CD8-positive, alpha-beta memory T cell (primary cell): ENCODE data around the gene MSH3. TPM values are rescaled to one million over a fixed set of nuclear protein-coding genes. Genes with fewer than 3 reads are reported as not detected.
"Not testable (repeated sequence)": the region's sequence is repeated elsewhere in the genome, so short reads cannot be mapped to it uniquely, and the experiment has no call there.

Experiments
- CTCF ChIA-PET: fragments of 350-600 bp; sonication (Branson Sonifier 250); formaldehyde crosslinking; loops from one replicate; lab custom pipeline; 2021; ENCODE audit warnings: antibody characterized with exemption; lab: Charles Lee
- POLR2A ChIA-PET: fragments of 350-600 bp; sonication (Branson Sonifier 250); formaldehyde crosslinking; loops from one replicate; lab custom pipeline; 2021; ENCODE audit warnings: antibody characterized with exemption; lab: Charles Lee
- DNase-seq, 5 donors: peaks; one replicate each; pipeline versions ENCODE4 v3.0.0 to v3.0.0-alpha.2; 2020 to 2022; ENCODE audit warnings: mixed read lengths in 1 of 5
- H3K27ac ChIP-seq: one replicate; pipeline ENCODE4 v1.7.0; 2013; ENCODE audit warnings: low read depth, mild to moderate bottlenecking, low read length, moderate library complexity
- H3K27me3 ChIP-seq: 2 replicates; pipeline ENCODE4 v1.7.0; 2013; ENCODE audit warnings: low read length, mild to moderate bottlenecking; ENCODE audit not compliant: insufficient read depth, poor library complexity, severe bottlenecking
- H3K36me3 ChIP-seq: 2 replicates; pipeline ENCODE4 v1.7.0; 2013; ENCODE audit warnings: mild to moderate bottlenecking, low read length, moderate library complexity; ENCODE audit not compliant: insufficient read depth
- H3K4me1 ChIP-seq: 2 replicates; pipeline ENCODE4 v1.7.0; 2013; ENCODE audit warnings: mild to moderate bottlenecking, low read length, moderate library complexity; ENCODE audit not compliant: insufficient read depth
- H3K4me3 ChIP-seq: 2 replicates; pipeline ENCODE4 v1.7.0; 2013; ENCODE audit warnings: mild to moderate bottlenecking, low read length
- H3K9me3 ChIP-seq: 2 replicates; pipeline ENCODE4 v1.7.0; 2013; ENCODE audit warnings: mild to moderate bottlenecking, low read length
- H3K27ac Mint-ChIP-seq, 8 donors: one replicate each; pipeline ENCODE4 v1.8.0; 2020 to 2021; ENCODE audit warnings: mixed read lengths in 8 of 8, mild to moderate bottlenecking in 6 of 8, inconsistent platforms in 3 of 8, moderate library complexity in 3 of 8
- H3K27me3 Mint-ChIP-seq, 2 donors: one replicate each; pipeline ENCODE4 v1.8.0; 2020 to 2021; ENCODE audit warnings: mixed read lengths in 2 of 2, mild to moderate bottlenecking in 1 of 2, moderate library complexity in 1 of 2
- H3K36me3 Mint-ChIP-seq, 3 donors: one replicate each; pipeline ENCODE4 v1.8.0; 2020 to 2021; ENCODE audit warnings: mixed read lengths in 3 of 3, inconsistent platforms in 1 of 3, mild to moderate bottlenecking in 1 of 3
- H3K4me1 Mint-ChIP-seq, 3 donors: one replicate each; pipeline ENCODE4 v1.8.0; 2020 to 2021; ENCODE audit warnings: mixed read lengths in 3 of 3, inconsistent platforms in 1 of 3, mild to moderate bottlenecking in 1 of 3
- H3K4me3 Mint-ChIP-seq, 7 donors: one replicate each; pipeline ENCODE4 v1.8.0; 2020 to 2021; ENCODE audit warnings: mixed read lengths in 7 of 7, mild to moderate bottlenecking in 6 of 7, moderate library complexity in 4 of 7, inconsistent platforms in 2 of 7
- H3K9me3 Mint-ChIP-seq, 5 donors: one replicate each; pipeline ENCODE4 v1.8.0; 2020 to 2022; ENCODE audit warnings: mixed read lengths in 5 of 5, mild to moderate bottlenecking in 3 of 5, moderate library complexity in 2 of 5, inconsistent platforms in 1 of 5
- polyA plus RNA-seq: library from polyadenylated mRNA; unstranded; fragments of 300-500 nt; fragmentation: Illumina TruSeq; gene quantifications from one replicate; pipeline ENCODE4 v1.2.3, GENCODE V29; 2021
- total RNA-seq, 2 experiments: library from RNA; stranded (reverse); gene quantifications; one replicate each; pipeline ENCODE4 v1.2.3, GENCODE V29; 2021

MSH3 gene
- total and polyA plus RNA-seq, 3 experiments from 2014 or later = 13.1 to 19.8 (median 19.2) TPM

DNA sequence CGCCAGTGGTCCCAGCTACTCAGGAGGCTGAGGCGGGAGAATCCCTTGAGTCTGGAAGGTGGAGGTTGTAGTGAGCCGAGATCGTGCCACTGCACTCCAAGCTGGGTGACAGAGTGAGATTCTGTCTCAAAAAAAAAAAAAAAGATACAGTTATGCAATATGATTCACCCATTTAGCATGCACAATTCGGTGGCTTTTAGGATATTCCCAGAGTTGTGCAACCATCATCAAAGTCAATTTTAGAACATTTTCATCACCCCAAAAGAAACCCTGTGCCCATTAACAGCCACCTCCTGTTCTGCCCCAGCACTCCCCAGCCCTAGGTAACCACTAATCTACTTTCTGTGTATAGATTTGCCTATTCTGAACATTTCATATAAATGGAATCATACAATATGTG is 4.7 kb downstream of the MSH3 start:
- no peaks in the 10 kb centered on the region for H3K9me3 ChIP-seq
- no peak overlapping the region for H3K27ac ChIP-seq
- Mint-ChIP-seq H3K4me3 (no peak overlapping the region), H3K4me1 (peaks cover 21 to 27% (median 27%) of the 10 kb centered on the region in 3 donors), H3K36me3 (peaks cover 27 to 64% (median 30%) of the 10 kb centered on the region in 3 donors), H3K9me3 (no peaks in the 10 kb centered on the region), H3K27me3 (no peaks in the 10 kb centered on the region), H3K27ac (no peak overlapping the region)
- no peak overlapping the region for H3K4me3 ChIP-seq
- H3K27me3 ChIP-seq = no peaks in the 10 kb centered on the region
- no peak for DNase-seq
- ChIA-PET CTCF (no interaction called here), POLR2A (no interaction called here)
- peaks cover 15% of the 10 kb centered on the region for H3K36me3 ChIP-seq
- H3K4me1 ChIP-seq = peaks cover 17% of the 10 kb centered on the region

DNA sequence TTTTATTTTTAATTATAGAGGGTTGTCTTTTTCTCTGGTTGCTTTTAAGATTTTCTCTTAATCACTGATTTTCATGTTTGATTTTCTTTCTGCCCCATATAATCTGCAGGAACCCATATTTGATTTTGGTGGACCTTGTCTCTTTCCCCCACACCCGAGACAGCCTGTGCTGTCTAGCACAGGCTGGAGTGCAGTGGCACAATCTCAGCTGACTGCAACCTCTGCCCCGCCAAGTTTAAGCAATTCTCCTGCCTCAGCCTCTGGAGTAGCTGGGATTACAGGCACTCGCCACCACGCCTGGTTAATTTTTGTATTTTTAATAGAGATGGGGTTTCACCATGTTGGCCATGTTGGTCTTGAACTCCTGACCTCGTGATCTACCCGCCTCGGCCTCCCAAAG is 6.2 kb downstream of the MSH3 start:
- H3K4me1 ChIP-seq, H3K9me3 ChIP-seq, H3K4me3 Mint-ChIP-seq, H3K9me3 Mint-ChIP-seq, H3K4me3 ChIP-seq, H3K27me3 ChIP-seq, POLR2A ChIA-PET, H3K27me3 Mint-ChIP-seq, DNase-seq, H3K27ac ChIP-seq: not testable (repeated sequence)
- Mint-ChIP-seq H3K4me1 (peaks cover 15 to 32% (median 28%) of the 10 kb centered on the region in 3 donors), H3K36me3 (peaks cover 27 to 76% (median 33%) of the 10 kb centered on the region in 3 donors), H3K27ac (peak overlapping the region in 1 of 8 donors; percentile 21)
- CTCF ChIA-PET = interaction anchor here (1.1 kb wide), 1 partner anchor 9 kb away, joined by 3 read pairs; no protein-coding TSS in a partner anchor
- peaks cover 21% of the 10 kb centered on the region for H3K36me3 ChIP-seq

DNA sequence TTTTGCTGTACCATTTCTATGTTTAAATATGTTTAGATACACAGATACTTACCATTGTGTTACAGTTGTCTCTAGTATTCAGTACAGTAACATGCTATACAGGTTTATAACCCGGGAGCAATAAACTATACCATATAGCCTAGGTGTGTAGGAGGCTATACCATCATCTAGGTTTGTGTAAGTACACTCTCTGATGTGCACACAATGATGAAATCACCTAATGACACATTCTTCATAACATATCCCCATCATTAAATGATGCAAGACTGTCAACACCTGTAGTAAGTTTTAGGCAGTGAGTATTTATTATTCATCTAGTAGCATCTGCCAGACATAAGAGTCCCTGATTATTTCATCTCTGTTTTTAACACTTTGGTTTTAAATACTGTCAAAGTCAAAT is 7.7 kb downstream of the MSH3 start:
- peaks cover 16% of the 10 kb centered on the region for H3K36me3 ChIP-seq

DNA sequence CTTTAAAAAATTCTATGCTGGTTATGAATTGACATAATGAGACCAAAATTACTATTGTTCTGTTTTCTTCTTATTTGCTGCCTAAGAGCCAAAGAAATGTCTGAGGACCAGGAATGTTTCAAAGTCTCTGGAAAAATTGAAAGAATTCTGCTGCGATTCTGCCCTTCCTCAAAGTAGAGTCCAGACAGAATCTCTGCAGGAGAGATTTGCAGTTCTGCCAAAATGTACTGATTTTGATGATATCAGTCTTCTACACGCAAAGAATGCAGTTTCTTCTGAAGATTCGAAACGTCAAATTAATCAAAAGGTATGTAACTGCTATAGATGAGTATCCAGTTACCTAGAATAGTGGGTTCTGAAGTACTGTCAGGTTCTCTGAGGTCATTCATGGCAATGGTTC is 10.6 kb downstream of the MSH3 start:
- Histone ChIP-seq H3K4me3 (no peak overlapping the region), H3K36me3 (peaks cover 9% of the 10 kb centered on the region), H3K27me3 (no peaks in the 10 kb centered on the region), H3K27ac (no peak overlapping the region), H3K4me1 (no peaks in the 10 kb centered on the region), H3K9me3 (no peaks in the 10 kb centered on the region)
- Mint-ChIP-seq H3K27ac (no peak overlapping the region), H3K4me3 (no peak overlapping the region), H3K9me3 (no peaks in the 10 kb centered on the region), H3K4me1 (peaks cover 13 to 28% (median 22%) of the 10 kb centered on the region in 3 donors), H3K27me3 (no peaks in the 10 kb centered on the region), H3K36me3 (peaks cover 9 to 77% (median 24%) of the 10 kb centered on the region in 3 donors)
- ChIA-PET CTCF (no interaction called here), POLR2A (no interaction called here)
- DNase-seq = no peak

More for the DNA sequence above, 7.7 kb downstream of the MSH3 start:
- no peak for DNase-seq
- H3K27me3 ChIP-seq = no peaks in the 10 kb centered on the region
- peaks cover 23 to 81% (median 39%) of the 10 kb centered on the region in 3 donors for H3K36me3 Mint-ChIP-seq
- ChIA-PET CTCF (no interaction called here), POLR2A (interaction anchor here (0.6 kb wide), 1 partner anchor 561 kb away, joined by 3 read pairs; no protein-coding TSS in a partner anchor)
- no peak overlapping the region for H3K27ac ChIP-seq
- no peaks in the 10 kb centered on the region for H3K4me1 ChIP-seq
- H3K27ac Mint-ChIP-seq = no peak overlapping the region
- no peaks in the 10 kb centered on the region for H3K9me3 Mint-ChIP-seq
- no peaks in the 10 kb centered on the region for H3K9me3 ChIP-seq
- H3K4me3 Mint-ChIP-seq = no peak overlapping the region
- no peak overlapping the region for H3K4me3 ChIP-seq
- peaks cover 10 to 28% (median 17%) of the 10 kb centered on the region in 3 donors for H3K4me1 Mint-ChIP-seq
- H3K27me3 Mint-ChIP-seq = no peaks in the 10 kb centered on the region

DNA sequence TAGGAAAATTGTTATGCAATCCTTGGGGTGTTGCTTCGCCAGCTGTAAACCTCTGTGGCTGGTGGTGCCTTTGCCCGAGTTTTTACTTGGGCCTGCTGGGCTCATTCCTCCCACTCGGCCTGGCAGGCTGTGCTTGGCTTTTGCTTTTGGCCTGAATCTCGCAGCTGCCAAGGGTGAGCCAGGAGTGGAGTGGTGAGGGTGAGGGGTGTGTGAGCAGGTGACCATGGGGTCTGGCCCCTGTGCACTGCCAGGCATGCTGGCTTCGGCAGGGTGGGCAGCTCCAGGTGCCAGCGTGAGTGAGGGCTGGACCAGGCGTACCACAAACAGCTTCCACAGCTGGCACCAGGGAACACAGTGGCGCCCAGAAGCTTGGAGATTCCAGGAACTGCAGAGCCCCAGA is 12.9 kb downstream of the MSH3 start:
- CTCF ChIA-PET = interaction anchor here (1.2 kb wide), 1 partner anchor 293 kb away, joined by 3 read pairs; no protein-coding TSS in a partner anchor
- no peaks in the 10 kb centered on the region for H3K4me1 ChIP-seq
- no peak overlapping the region for H3K27ac ChIP-seq
- H3K9me3 ChIP-seq = no peaks in the 10 kb centered on the region
- H3K36me3 ChIP-seq = peaks cover 6% of the 10 kb centered on the region
- Mint-ChIP-seq H3K9me3 (no peaks in the 10 kb centered on the region), H3K27ac (no peak overlapping the region), H3K4me3 (no peak overlapping the region), H3K36me3 (peaks cover 4 to 75% (median 18%) of the 10 kb centered on the region in 3 donors), H3K4me1 (peaks cover 10 to 35% (median 22%) of the 10 kb centered on the region in 3 donors), H3K27me3 (no peaks in the 10 kb centered on the region)
- H3K27me3 ChIP-seq = no peaks in the 10 kb centered on the region
- DNase-seq = no peak
- POLR2A ChIA-PET = no interaction called here
- no peak overlapping the region for H3K4me3 ChIP-seq

DNA sequence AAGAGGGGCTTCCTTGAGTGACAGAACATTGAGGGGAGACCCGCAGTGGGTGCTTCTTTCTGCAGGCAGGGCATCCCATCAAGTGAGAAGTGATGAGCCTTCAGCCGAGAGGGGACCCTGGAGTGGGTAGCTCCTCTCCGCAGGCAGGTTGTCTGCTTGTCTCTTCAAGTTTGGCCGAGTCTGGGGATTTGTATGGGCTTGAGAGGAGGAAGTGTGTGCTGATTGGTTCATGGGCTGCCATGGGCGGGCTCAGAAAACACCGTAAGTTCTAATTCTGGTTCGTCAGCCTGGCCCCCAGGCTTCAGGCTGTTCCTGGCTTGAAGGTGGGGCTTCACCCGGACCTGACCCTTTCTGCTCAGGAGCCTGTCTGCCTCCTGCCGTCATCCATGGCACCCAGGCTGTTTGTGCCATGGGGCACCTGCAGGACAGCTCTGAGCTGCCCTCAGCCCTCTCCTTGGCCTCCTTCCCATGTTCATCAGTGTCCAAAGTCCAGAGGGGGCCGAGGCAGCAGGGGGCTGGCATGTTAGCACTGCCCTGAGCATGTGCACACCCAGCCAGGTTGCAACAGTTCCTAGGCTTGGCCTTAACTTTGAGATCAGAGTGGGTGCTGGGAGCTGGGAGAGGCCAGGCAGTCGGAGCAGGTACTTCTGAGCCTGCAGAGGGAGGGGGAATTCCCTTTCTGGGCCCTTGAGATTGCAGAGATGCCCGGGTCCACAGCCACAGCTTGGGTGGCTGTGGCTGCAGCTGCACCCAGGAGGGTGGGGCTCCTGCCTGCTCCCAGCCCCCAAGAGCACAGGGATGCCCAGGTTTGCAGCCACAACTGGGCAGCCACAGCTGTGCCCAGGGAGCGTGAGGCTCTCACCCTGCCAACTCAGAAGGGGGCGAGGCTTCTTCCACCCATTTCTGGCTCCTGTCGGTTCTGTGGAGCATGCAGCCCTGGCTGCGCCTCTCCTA is 13.8 kb downstream of the MSH3 start:
- Histone ChIP-seq H3K4me3 (no peak overlapping the region), H3K9me3 (no peaks in the 10 kb centered on the region), H3K27ac (no peak overlapping the region), H3K36me3 (peaks cover 13% of the 10 kb centered on the region), H3K4me1 (no peaks in the 10 kb centered on the region), H3K27me3 (no peaks in the 10 kb centered on the region)
- H3K4me3 Mint-ChIP-seq = no peak overlapping the region
- POLR2A ChIA-PET = no interaction called here
- H3K27ac Mint-ChIP-seq = no peak overlapping the region
- H3K9me3 Mint-ChIP-seq = no peaks in the 10 kb centered on the region
- CTCF ChIA-PET = interaction anchor here (1.5 kb wide), 1 partner anchor 293 kb away, joined by 3 read pairs; no protein-coding TSS in a partner anchor
- peaks cover 2 to 80% (median 17%) of the 10 kb centered on the region in 3 donors for H3K36me3 Mint-ChIP-seq
- peaks cover 10 to 35% (median 22%) of the 10 kb centered on the region in 3 donors for H3K4me1 Mint-ChIP-seq
- DNase-seq = no peak
- H3K27me3 Mint-ChIP-seq = no peaks in the 10 kb centered on the region

DNA sequence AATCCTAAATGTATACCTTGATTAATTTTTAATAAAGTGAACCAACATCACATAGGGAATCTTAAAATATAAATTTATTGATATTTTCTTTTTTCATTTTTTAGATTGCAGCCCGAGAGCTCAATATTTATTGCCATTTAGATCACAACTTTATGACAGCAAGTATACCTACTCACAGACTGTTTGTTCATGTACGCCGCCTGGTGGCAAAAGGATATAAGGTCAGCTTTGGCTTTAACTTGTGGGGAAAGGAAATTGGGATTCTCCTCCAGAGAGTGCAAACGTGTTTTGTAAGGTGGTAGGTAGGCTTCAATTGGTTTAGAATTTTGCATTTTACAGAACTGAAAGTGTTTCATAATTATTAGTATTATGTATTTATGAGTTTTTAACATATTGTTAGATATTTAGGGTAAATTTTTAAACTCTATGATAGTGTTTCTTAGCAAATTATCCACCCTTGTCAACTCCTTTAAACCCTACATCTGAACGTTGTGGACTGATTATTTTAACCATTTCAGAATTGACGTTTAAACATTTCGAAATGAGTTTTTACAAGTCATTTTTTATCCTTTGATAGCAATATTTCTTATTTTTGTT is 17.8 kb downstream of the MSH3 start:
- ChIA-PET POLR2A (no interaction called here), CTCF (interaction anchor here (0.6 to 1.1 kb wide), 2 partner anchors 16 to 193 kb away, joined by 3 to 4 read pairs; no protein-coding TSS in a partner anchor)
- H3K36me3 ChIP-seq = peaks cover 15% of the 10 kb centered on the region
- Mint-ChIP-seq H3K9me3 (no peaks in the 10 kb centered on the region), H3K4me3 (no peak overlapping the region), H3K27me3 (no peaks in the 10 kb centered on the region), H3K4me1 (peaks cover 4 to 13% (median 8%) of the 10 kb centered on the region in 3 donors), H3K36me3 (peaks cover 3 to 76% (median 11%) of the 10 kb centered on the region in 3 donors), H3K27ac (no peak overlapping the region)
- no peak overlapping the region for H3K4me3 ChIP-seq
- H3K27me3 ChIP-seq = no peaks in the 10 kb centered on the region
- H3K9me3 ChIP-seq = no peaks in the 10 kb centered on the region
- DNase-seq = peak; percentile 30 to 69 (median 40)
- no peak overlapping the region for H3K27ac ChIP-seq
- no peaks in the 10 kb centered on the region for H3K4me1 ChIP-seq

DNA sequence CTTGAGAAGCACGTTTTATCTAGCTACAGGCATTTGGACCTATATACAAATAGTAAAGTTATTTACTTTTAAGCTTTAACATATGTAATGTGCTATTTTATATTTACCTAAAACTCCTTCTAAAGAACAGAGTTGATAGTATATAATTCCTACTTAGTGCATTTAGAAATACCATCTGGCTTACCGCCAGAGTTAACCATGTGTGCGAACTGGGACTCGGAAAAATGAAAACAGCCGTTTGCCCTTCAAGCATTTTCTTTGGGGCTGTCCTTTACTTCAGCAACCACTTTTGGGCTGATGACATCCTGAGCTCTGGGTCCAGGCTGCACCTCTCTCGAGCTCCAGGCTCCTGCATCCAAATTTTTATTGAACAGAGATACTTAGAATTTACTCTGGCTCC is 22.3 kb downstream of the MSH3 start:
- ChIA-PET POLR2A (no interaction called here), CTCF (no interaction called here)
- H3K9me3 Mint-ChIP-seq = no peaks in the 10 kb centered on the region
- H3K4me3 Mint-ChIP-seq = no peak overlapping the region
- Histone ChIP-seq H3K4me1 (no peaks in the 10 kb centered on the region), H3K27me3 (no peaks in the 10 kb centered on the region), H3K36me3 (peaks cover 23% of the 10 kb centered on the region), H3K9me3 (no peaks in the 10 kb centered on the region), H3K4me3 (no peak overlapping the region), H3K27ac (no peak overlapping the region)
- no peak for DNase-seq
- H3K36me3 Mint-ChIP-seq = peaks cover 8 to 74% (median 18%) of the 10 kb centered on the region in 3 donors
- H3K27ac Mint-ChIP-seq = no peak overlapping the region
- H3K27me3 Mint-ChIP-seq = no peaks in the 10 kb centered on the region
- H3K4me1 Mint-ChIP-seq = peaks cover 0 to 7% (median 3%) of the 10 kb centered on the region in 3 donors
